Right renal pelvis (tissue), 4 donors: ENCODE measurements around the gene BPGM. TPM values are rescaled to one million over a fixed set of nuclear protein-coding genes. Genes with fewer than 3 reads are reported as not detected.

Source experiments
- DNase-seq, 4 donors: peaks; one replicate each; pipeline ENCODE4 v3.0.0-alpha.2; 2013; ENCODE audit warnings: low read depth in 4 of 4, low spot score in 3 of 4, missing footprints in 1 of 4
- polyA plus RNA-seq, 4 donors: library from polyadenylated mRNA; unstranded; fragments of 120-200 nt; gene quantifications; one replicate each; pipeline ENCODE4 v1.2.1, GENCODE V29; 2013; ENCODE audit not compliant: insufficient read length in 4 of 4

The BPGM gene
- polyA plus RNA-seq, result 10 to 100 TPM; 42.9 to 50.2 (median 49.2) TPM

DNA sequence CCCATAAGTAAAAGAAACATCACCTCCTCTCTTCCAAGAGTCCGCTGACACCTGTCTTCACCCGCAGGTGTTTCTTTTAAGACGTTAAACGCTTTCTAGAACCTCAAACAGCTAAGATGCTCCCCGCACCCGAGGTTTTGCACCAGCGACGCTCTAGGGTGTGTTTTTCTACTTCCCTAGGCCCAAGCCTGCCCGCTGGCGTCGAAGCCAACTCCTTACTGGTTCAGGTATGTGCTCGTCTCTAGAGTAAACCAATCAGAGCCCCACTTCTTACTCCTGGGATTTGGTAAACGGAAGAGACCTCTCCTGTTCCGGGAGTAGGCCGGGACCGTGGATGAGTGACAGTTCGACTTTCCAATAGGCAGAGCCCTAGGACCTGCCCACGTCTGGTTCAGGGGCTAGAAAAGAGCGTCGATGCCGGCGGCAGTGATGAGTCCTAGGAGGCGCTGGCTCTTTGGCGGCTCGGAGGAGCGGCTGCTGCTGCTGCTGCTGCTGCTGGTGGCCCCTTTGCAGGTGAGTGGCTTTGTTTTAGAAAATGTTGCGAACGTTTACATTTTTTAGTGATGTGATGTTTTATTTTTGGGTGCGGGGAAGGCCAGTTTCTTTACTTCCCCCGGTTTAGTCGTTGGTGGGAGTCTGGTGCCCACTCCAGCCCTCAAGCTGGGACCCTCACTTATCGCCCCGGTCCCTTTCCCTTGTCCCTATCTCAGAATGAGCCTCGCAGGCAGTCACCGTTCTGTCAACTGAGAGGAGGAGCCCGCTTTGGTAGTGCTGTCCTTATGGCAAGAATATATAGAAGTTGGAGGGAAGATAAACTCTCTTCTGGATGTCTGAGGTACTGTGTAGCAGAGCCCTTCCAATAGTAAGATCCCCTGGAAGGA lies at the start of gene BPGM:
TSS of gene BPGM (plus strand) at position 429 of the 881 bp plus-strand sequence. CDS start 14,655 bp downstream, outside the sequence.
- peak; percentile 99 to 100 (median 100) for DNase-seq

DNA sequence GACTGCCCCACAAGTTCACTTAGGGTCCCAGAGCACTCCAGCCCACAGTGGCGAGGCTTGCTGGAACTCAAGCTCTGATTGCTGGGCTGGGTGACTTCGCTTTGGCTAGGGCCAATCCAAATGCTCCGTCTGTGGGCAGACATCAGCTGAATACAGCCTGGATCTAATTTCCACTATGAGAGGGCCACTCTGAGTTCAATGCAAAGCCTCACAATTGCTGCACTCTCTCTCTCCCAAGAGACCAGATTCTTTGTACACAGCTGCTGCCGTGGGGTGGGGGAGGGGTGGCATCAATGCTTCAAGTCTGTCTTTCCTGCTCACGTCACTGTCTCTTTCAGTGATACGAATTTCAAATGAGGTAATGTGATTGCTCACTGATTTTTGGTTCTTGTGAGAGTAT lies 47.3 kb upstream of the BPGM start:
- DNase-seq, result no peak

DNA sequence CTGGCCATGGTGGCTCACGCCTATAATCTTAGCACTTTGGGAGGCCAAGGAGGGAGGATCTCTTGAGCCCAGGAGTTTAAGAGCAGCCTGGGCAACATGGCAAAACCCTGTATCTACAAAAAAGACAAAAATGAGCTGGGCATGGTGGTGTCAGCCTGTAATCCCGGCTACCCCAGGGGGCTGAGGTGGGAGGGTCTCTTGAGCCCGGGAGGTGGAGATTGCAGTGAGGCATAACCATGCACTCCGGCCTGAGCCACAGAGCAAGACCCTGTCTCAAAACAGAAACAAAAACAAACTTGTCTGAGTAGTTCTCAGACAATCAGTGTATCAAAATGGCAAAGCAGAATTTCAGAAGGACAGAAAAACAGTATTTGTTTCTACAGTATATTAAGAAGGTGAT lies 45.2 kb upstream of the BPGM start:
- no peak for DNase-seq

DNA sequence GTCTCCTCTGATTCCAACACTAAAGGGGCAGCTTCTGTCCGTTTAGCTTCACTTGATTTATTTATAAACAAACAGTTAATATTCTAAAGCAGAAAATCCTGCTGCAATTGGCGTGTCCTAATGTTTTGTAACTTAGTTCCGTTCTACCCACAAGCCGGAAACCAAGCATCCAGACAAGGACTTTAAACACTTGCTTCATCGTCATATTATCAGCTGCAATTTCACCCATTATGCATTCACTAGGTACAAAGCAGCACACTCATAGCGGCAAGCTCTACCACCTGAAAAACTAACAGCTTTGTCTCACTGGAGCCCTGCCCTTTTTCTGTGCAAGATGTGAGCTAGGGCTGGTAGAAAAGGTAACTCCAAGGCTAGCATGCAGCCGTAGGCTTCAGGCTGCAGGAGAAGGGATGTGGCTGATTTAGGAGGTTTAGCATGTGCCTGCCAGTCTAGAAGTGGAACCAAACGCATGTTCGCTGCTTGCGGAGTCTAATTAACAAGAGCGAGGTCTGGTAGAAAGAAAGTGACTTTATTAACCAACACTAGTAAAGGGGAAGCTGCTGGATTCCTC lies 43.7 kb upstream of the BPGM start:
- DNase-seq, result no peak

DNA sequence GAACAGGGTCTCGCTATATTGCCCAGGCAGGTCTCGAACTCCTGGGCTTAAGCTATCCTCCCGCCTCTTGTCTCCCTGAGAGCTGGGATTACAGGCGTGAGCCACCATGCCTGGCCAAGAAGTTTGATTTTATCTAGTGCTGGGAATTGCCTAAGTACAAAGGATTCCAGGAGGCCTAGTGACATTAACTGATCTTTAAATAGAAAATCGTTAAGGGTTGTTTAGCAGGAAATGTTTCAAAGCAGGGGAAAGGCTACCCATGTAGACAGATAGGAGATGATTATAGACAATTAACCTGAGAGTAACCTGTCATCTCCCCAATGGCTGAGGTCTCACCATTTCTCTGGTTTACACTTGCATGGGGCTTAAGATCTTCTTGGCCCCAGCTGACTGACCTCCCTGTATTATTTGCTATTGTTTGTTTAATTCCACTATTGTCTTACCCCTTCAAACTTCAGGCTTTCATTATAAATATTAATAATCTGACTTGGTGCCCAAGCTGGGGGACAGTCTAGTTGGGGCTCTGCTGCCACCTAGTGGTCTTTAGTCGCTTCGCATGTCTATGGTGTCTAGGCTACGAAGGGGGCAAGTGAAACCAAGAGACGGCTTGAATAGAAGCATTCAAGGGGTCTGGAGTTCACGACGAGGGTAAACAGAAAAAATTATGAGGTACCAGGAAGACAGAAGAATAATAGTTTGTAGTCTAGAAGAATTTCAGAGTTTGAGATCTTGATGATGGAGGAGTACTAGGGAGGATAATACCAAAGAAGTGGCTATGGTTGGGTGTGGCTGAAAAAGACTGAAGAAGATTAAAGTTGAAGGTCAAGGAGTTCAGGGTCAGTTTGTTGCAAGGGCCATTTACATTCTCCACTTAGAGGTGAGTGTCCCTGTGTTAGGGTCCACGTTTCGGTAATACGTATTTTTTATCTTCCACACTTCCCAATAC lies 40.4 kb upstream of the BPGM start:
- peak; percentile 33 to 52 (median 38) for DNase-seq

DNA sequence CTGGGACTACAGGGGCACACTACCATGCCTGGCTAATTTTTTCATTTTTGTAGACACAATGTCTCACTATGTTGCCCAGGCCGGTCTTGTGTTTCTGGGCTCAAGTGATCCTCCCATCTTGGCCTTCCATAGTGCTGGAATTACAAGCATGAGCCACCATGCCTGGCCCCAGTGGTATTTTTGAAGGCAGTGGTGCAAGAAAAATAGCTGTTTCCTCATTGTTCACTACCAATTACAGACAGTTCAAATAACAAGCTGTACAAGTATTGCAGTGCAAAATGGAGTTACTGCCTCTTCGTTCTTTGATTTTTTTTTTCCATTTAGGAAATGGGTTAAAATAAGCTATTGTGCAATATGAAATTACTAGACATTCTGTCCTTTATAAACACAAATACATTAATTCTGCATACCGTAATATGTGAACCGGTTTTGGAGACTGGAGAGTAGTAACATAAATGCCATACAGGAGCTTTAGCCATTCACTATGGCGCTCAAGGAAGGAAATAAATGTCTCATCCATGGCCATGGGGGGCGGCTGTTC lies 35.0 kb upstream of the BPGM start:
- DNase-seq, result no peak

DNA sequence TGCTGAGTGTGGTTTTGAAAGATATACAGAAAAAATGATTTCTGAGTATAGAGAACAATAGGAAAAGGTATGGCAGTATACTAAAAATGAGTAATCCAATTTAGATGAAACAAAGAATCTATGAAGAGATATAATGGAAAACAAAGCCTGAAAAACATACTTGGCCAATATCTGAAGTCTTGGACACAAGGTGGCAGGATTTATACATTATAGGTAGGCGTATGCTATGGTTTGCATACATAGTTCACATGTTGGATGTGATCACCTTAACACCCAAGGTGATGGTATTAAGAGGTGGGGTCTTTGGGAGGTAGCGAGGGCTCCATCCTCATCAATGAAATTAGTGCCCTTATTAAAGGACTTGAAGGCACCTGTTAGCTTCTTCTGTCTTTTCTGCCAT lies 34.5 kb upstream of the BPGM start:
- no peak for DNase-seq

DNA sequence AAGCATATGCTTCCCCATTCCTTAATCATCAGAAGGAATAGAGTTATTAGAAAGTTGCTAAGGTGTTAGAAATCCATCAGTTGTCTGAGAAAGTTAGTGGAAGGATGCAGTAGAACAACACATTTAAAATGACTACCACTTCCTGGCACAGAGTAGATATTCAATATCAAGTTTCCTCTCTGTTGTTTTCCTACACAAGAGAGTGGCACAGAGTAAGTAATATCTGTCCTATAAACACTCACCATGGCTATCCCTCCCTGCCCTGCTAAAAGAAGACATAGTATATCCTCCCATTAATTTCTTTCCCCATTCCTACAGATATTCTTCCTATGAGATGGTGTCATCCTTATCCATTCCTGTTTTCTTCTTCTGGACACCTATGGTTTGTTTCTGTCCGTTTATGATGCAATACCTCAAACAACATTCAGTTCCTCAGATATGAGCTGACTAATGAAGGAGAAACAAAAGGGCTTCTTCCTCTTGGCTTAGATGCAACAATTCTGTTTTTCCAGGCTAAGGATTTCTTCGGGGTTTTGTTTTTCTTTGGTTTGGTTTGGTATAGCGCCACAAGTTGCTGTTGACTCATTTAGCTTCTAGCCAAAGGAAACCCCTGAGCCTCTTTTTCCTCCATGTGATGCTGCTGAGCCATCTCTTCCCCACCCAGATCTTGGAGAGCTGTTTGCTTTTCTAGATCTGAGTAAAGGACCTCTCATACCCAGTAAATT lies 32.9 kb upstream of the BPGM start:
- DNase-seq, result no peak

DNA sequence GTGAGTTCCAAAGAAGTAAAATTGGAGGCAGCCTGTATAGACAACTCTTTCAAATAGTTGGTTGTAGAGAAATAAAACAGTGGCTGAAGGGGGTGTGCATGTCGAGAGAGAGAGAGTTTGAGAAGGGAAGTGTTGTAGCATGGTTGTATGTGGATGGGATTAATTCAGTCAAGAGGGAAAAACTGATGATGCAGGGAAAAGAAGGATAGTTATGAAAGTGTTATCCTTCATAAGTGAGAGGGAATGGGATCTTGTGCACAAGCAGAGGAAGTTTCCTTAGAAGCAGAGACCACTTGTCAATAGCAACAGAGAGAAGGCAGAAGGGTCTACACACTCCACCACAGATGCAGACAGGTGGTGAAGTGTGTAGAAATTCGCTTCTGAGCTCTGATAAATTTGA lies 30.0 kb upstream of the BPGM start:
- no peak for DNase-seq

DNA sequence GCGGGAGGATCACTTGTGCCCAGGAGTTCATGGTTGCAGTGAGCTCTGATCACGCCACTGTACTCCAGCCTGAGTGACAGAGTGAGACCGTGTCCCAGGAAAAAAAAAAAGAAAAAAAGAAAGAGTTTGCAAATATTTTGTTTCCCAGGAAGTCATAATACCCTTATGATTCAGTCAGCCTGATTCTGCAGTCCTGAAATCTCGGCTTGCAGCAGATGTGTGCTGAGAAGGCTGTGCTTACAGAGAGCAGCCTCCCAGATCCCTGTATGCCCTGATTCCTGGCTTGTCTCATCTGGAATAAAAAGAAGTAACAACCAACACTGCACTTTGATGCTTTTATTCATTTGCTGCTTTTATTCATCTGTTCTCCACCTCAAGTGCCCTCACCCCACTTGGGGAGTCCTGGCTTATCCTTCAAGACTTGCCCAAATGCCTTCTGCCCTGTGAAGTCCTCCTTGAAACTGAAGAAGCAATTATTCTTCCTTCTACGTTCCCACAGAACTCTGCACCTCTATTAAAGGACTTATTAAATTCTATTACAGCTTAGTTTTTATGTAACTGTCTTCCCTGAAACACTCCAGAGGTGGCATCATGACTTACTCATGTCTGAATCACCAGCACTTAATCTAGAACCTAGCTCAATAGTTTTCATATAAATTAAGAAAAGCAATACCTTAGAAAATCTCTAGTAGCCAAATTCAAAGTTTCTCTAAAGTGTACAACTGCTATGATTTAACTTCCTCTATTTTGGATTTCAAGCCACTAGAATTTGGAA lies 27.7 kb upstream of the BPGM start:
- no peak for DNase-seq

DNA sequence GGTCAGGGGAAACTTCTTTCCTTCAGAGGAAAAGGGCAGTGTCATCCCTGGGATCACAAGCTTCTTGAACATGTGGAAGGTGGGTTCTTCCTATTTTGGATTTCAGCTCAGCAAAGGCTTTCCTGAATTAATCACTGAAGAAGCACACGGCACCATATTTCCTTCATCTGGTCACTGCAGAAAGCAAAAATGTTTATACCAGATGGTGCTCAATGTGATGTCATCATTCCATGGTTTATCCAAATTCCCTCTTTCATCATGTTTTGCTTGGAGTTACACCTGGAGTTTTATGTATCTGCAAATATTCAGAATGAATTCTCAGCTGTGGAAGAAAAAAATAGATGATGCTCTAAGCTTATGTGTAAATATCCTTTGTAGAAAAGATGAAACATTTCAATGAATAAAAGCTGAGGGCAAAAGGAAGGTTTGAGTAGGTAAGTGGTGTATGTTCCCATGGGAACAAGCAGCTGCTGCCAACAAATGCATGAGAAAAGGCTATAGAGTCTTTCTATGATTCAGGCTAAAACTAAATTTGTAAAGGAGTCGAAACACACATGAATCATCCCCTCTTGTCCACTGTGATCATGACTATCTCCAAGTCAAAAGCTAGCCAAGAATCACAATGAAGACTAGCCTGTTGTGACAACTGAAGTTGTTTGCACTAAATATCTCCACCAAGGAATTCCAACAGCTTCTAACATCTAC lies 26.9 kb upstream of the BPGM start:
- no peak for DNase-seq

DNA sequence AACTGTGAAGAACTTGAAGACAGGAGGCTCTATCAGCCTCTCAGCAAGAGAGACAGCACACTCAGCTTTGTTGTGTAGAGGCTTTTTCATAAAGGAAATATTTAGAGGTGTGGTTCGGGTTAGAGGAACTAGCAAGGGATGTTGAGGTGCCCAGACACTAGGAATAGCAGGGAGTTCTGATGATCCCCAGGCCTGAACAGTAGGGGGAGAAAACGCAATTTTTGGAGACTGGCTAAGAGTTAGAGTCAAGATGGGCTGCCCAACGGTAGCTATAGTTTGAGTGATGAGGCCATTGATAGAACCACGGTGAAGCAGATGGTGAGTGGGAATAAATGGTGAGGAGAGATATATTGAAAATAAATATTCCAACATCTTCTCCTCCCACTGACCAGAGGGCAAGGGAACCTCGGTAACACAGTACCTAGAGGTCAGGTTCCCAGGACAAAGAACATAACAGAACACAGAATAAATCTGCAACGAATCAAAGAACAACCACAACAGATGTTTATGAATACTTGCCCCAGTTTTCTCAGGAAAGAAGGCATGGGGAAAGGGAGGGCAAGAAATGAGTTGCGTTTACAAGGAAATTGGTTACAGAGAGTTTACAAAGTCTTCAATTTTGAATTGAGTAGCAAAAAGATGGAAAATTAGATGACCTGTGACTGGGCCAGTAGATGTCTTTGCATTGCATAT lies 24.2 kb upstream of the BPGM start:
- no peak for DNase-seq

DNA sequence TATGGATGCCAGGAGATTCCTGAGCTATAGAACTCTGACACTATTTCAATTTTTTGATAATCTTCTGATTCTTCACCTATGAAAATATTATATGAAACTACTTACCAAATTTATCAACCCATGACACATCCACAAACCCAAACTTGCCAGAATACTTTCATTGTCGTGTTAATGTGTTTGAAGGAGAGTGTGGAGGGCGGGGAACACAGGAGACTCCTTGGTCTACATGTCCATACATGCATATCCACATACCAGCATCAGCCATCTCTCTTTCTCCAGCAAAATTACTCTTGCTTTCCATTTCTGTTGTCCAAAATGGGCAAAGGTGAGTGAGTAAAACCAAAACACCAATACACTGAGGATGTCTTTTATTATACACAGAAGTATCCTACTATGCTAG lies 23.5 kb upstream of the BPGM start:
- DNase-seq, result no peak

DNA sequence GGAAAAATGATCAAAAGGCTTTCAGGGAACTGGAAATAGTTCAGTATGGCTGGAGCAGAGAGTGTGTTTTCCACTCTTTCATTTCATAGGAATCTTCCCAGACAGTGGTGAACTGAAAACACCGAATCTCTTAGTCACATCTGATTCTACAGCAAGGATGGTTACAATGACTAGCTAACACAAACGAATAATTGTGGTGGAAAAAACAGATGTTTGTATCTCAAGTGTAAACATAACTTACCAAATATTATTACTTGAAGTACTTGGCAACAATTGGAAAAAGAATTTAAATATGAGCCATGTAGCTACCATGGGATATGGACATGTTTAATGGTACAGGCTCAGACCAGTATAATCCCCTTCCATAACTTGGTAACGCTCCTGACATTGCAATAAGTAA lies 21.1 kb upstream of the BPGM start:
- DNase-seq, result no peak

DNA sequence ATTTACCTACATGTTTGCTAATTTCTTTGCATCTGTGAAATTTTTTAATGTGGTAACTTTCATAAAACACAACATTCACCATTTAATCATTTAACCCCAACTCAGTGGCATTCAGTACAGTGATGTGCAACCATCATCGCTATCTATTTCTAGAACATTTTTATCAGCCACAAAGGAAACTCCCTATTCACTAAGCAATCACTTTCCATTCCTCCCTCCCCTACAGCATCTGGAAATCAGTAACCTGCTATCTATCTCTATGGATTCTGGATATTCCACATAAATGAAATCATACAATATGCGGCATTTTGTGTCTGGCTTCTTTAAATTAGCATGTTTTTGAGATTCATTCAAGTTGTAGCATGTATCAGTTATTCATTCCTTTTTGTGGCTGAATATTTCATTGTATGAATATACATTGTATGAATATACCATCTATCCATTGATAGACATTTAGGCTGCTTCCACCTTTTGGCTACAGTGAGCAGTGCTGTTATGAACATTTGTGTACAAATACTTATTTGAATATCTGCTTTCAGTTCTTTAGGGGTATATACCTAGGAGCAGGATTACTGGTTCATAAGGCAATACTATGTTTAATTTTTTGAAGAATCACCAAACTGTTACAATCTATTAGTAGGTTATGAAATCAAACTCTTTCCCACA lies 19.4 kb upstream of the BPGM start:
- DNase-seq, result no peak

DNA sequence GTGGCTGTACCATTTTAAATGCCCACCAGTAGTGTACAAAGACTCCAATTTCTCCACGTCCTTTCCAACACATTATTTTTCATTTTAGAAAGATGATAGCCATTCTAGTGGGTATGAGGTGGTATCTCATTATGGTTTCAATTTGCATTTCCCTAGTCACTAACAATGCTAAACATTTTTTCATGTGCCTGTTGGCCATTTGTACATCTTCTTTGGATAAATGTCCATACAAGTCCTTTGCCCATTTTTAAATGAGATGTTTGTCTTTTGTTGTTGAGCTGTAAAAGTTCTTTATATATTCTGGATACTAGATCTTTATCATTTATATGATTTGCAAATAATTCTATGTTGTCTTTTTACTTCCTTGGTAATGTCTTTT lies 18.9 kb upstream of the BPGM start:
- no peak for DNase-seq

DNA sequence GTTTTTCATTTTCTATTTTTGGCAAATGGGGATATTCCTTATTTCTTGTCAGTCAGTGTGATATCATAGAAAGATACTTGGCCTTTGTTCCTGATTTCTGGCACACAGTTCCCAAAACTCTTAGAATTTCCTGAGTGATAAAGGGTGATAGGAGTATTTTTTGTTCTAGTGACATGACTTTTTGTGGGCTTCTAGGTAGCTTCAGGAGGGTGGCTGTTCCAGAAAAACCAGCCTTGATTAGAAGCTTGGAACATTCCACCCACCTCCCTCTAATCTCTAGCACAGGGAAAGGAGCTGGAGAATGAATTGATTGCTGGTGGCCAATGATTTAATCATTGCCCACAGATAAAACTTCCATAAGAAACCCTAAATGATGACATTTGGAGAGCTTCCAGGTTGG lies 17.2 kb upstream of the BPGM start:
- no peak for DNase-seq

DNA sequence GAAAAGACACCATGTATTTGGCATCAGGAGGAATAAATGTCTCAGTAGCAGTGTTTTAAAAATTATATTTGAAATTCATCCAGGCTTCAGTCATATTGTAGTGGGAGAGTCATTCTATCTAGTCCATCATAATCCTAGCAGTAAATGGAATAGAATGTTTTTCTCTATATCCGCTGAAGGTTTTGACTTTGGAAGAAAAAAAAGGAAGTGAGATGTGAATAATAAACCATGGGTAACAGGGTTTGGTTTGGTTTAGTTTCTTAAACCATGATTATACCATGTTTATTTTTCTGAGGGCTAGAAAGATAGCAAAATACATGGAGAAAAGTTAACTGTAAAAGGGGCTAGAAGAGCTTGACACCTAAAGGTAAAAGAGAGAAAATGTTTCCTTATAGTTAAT lies 16.4 kb upstream of the BPGM start:
- no peak for DNase-seq
